DND-41 (cell line): ENCODE data around the gene SLIT2.

Experiments
- EZH2 ChIP-seq: IDR thresholded peaks from 3 replicates; pipeline ENCODE4 v1.6.1; 2012; ENCODE audit warnings: borderline replicate concordance, low read depth, mild to moderate bottlenecking, moderate library complexity, low read length, inconsistent platforms; ENCODE audit not compliant: severe bottlenecking
- TF ChIP-seq, protein P1 (sequence below): IDR thresholded peaks from 2 replicates; pipeline ENCODE4 v1.5.1; 2012; ENCODE audit warnings: borderline replicate concordance, low read length, moderate library complexity, mild to moderate bottlenecking; ENCODE audit not compliant: poor library complexity, severe bottlenecking; ENCODE audit errors: extremely low read depth

DNA sequence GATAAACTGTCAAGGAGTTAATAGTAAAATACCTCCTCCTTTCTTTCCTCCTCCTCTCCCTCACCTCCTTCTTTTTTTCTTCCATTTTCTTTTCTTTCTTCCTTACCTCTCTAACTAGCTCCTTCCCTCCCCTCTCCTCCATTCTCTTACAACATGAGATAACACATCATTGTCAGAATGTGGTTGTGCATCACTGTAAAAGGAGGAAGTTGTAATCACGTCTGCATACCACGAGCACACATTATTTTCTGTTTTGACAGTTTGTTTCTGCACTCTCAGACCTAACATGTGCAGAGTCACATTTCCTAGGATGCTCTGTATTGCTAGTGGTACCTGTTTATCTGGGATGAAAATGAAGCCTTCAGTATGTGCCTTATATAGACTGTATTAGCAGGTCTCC lies 9.1 kb downstream of the SLIT2 start:
- TF ChIP-seq, protein P1, sequence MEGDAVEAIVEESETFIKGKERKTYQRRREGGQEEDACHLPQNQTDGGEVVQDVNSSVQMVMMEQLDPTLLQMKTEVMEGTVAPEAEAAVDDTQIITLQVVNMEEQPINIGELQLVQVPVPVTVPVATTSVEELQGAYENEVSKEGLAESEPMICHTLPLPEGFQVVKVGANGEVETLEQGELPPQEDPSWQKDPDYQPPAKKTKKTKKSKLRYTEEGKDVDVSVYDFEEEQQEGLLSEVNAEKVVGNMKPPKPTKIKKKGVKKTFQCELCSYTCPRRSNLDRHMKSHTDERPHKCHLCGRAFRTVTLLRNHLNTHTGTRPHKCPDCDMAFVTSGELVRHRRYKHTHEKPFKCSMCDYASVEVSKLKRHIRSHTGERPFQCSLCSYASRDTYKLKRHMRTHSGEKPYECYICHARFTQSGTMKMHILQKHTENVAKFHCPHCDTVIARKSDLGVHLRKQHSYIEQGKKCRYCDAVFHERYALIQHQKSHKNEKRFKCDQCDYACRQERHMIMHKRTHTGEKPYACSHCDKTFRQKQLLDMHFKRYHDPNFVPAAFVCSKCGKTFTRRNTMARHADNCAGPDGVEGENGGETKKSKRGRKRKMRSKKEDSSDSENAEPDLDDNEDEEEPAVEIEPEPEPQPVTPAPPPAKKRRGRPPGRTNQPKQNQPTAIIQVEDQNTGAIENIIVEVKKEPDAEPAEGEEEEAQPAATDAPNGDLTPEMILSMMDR: no peak
- no peak for TF ChIP-seq EZH2
